Type B pancreatic cell (in vitro differentiated cells): ENCODE results near the gene CNTN3. TPM values are rescaled to one million over a fixed set of nuclear protein-coding genes. Genes with fewer than 3 reads are reported as not detected.

ENCODE experiments used
- DNase-seq: peaks from one replicate; pipeline ENCODE4 v3.0.0; 2021; ENCODE audit warnings: mixed read lengths; ENCODE audit not compliant: unreplicated experiment; ENCODE audit errors: extremely low spot score
- H3K27ac Mint-ChIP-seq: 2 replicates; pipeline ENCODE4 v1.8.0; 2021; ENCODE audit warnings: mild to moderate bottlenecking, mixed read lengths
- H3K27me3 Mint-ChIP-seq: 2 replicates; pipeline ENCODE4 v1.8.0; 2021; ENCODE audit warnings: mixed read lengths
- H3K36me3 Mint-ChIP-seq: 2 replicates; pipeline ENCODE4 v1.8.0; 2021; ENCODE audit warnings: mixed read lengths
- H3K4me1 Mint-ChIP-seq: one replicate; pipeline ENCODE4 v1.8.0; 2021; ENCODE audit warnings: mixed read lengths; ENCODE audit not compliant: unreplicated experiment
- H3K4me3 Mint-ChIP-seq: 2 replicates; pipeline ENCODE4 v1.8.0; 2021; ENCODE audit warnings: mild to moderate bottlenecking, mixed read lengths
- H3K9me3 Mint-ChIP-seq: 2 replicates; pipeline ENCODE4 v1.8.0; 2021; ENCODE audit warnings: mixed read lengths
- CTCF ChIP-seq: fragments of 200-600 bp; sonication (generic); conservative IDR thresholded peaks from 2 replicates; pipeline ENCODE4 v1.5.0; 2021; ENCODE audit warnings: antibody characterized with exemption, mild to moderate bottlenecking
- total RNA-seq: library from RNA; stranded (reverse); gene quantifications from 2 replicates; pipeline ENCODE4 v1.2.1, GENCODE V29; 2021; ENCODE audit warnings: low replicate concordance

CNTN3 gene
- total RNA-seq, 1 donor from 2014 or later = 7.7 TPM

DNA sequence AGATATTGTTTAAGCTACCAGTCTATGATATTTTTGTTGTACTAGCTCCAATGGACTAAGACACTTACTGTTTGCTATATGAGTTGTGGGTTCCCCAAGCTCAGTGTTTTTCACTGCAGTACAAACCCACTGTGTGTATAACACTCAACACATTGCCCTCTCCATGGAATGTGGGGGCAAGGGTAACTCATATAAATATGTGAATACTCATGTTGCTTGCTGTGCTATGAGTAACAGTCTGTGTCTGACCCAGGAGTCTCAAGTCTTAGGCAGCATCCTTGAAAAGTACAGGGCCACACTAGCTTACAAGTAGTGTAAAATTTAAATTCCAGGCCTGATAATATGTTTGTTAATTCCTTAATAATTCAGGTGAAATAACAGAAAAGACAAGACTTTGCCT, 22.5 kb upstream of the CNTN3 start:
- H3K4me3 Mint-ChIP-seq = no peak overlapping the region
- no peak for TF ChIP-seq CTCF

GRCh38 chr3:74633021-74633420, 18.6 kb upstream of the CNTN3 start:
- DNase-seq = no peak
- Mint-ChIP-seq H3K4me1 (no peaks in the 10 kb centered on the region), H3K9me3 (no peaks in the 10 kb centered on the region), H3K27ac (no peak overlapping the region), H3K4me3 (no peak overlapping the region), H3K36me3 (no peaks in the 10 kb centered on the region), H3K27me3 (no peaks in the 10 kb centered on the region)
- no peak for TF ChIP-seq CTCF

More for the DNA sequence above, 22.5 kb upstream of the CNTN3 start:
- H3K4me1 Mint-ChIP-seq = no peaks in the 10 kb centered on the region
- H3K9me3 Mint-ChIP-seq = no peaks in the 10 kb centered on the region
- no peak for DNase-seq
- H3K27me3 Mint-ChIP-seq = no peaks in the 10 kb centered on the region
- no peak overlapping the region for H3K27ac Mint-ChIP-seq
- no peaks in the 10 kb centered on the region for H3K36me3 Mint-ChIP-seq

DNA sequence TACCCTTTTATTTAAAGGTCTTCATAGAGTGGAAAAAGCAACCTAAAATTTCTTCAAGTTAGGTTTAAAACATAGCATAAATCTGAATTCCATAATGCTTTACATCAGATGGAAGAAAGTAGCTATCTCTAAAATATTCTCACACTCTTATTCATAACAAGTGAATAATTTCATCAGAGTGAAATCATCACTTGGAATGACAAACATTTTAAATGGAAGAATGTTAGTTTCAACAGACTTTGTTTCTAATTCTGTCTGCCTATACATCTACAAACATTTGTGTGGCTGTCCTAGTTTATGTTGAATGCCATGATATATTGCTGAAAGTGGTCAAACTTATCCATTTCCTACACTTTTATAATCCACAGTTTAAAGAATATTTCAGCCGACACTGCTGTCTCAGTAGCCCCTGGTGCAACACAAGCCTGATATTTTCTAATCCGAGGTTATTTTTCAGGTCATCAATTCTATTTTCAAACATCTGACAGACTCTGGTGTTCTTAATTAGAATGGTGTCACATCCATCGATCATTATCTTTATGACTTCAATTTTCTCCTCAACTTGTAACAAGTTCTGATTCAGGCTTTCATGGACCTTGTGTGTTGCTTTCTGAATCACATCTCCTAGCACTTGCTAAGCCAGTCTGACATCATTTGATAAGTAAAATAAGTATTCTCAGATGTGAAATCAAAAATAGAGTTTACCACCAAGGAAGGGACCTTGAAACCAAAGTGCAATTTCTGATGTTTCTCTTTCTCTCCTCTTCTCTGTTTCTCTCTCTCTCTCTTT, 17.1 kb upstream of the CNTN3 start:
- Mint-ChIP-seq H3K9me3 (no peaks in the 10 kb centered on the region), H3K4me1 (no peaks in the 10 kb centered on the region), H3K27me3 (no peaks in the 10 kb centered on the region), H3K36me3 (no peaks in the 10 kb centered on the region), H3K4me3 (no peak overlapping the region), H3K27ac (no peak overlapping the region)
- TF ChIP-seq CTCF = no peak
- DNase-seq = no peak

DNA sequence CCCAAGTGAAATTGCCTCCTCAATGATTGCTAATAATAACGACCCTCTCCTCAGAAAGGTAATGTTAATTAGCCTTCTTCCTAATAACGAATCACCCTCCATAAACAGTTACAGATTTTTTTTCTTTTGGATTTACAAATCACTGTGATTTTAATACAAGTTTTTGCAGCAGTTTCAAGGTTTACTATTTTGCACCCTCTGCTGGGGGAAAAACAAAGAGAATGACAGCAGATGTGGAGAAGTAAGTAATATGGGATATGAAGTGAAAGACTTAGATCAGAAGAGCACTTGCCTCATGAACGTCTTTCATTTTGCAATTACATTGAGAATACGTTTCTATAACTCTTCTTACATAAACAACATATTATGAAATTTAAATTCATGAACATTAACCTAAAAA, 16.1 kb upstream of the CNTN3 start:
- Mint-ChIP-seq H3K27ac (no peak overlapping the region), H3K36me3 (no peaks in the 10 kb centered on the region), H3K9me3 (no peaks in the 10 kb centered on the region), H3K4me3 (no peak overlapping the region), H3K27me3 (no peaks in the 10 kb centered on the region), H3K4me1 (no peaks in the 10 kb centered on the region)
- DNase-seq = no peak
- peak; percentile 57 for TF ChIP-seq CTCF

DNA sequence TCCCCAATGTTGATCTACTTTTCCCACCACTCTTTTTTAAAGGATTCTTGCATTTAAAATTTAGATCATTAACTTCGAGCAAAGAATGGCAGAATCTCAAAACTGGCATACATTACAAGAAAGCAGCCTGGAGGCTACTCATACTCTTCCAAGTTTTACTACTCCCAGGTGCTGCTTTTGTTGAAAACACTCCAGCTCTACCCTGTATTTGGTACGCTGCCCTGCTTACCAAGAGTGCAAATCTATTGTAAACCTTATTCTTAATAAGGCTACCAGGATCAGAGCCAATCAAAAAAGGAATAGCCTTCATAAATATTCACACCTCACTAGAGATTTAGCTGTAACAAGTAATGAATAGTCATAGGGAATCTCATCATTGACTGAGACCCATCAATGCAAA, 11.6 kb upstream of the CNTN3 start:
- H3K27ac Mint-ChIP-seq = no peak overlapping the region
- no peak for DNase-seq
- no peak for TF ChIP-seq CTCF
- peaks cover 3% of the 10 kb centered on the region for H3K27me3 Mint-ChIP-seq
- no peaks in the 10 kb centered on the region for H3K36me3 Mint-ChIP-seq
- H3K4me1 Mint-ChIP-seq = peaks cover 5% of the 10 kb centered on the region
- H3K4me3 Mint-ChIP-seq = no peak overlapping the region
- H3K9me3 Mint-ChIP-seq = no peaks in the 10 kb centered on the region
